Putamen (tissue), 1 donor: Measurements from ENCODE around the gene ALDH1A2.

ENCODE experiments used
- DNase-seq: peaks from one replicate; pipeline ENCODE4 v3.0.0-alpha.2; 2016; ENCODE audit warnings: low spot score

The ALDH1A2 gene

GRCh38 chr15:57994221-57995049, 71.1 kb downstream of the ALDH1A2 start:
- DNase-seq, result no peak

- DNase-seq, result no peak
These were observed 71.9 kb downstream of the ALDH1A2 start for GRCh38 chr15:57993409-57994145.

- no peak for DNase-seq
These were observed 72.7 kb downstream of the ALDH1A2 start for GRCh38 chr15:57992761-57993355.

GRCh38 chr15:57973534-57973933, 92.0 kb downstream of the ALDH1A2 start:
- no peak for DNase-seq

GRCh38 chr15:57972864-57973263, 92.6 kb downstream of the ALDH1A2 start:
- no peak for DNase-seq

- no peak for DNase-seq
These were observed 95.5 kb downstream of the ALDH1A2 start for GRCh38 chr15:57969996-57970395.

- DNase-seq, result no peak
These were observed 96.2 kb downstream of the ALDH1A2 start for GRCh38 chr15:57969355-57969754.

GRCh38 chr15:57962887-57963286, 102.6 kb downstream of the ALDH1A2 start:
- DNase-seq, result no peak

GRCh38 chr15:57961919-57962318, 103.6 kb downstream of the ALDH1A2 start:
- no peak for DNase-seq

GRCh38 chr15:57957113-57957512, 108.4 kb downstream of the ALDH1A2 start:
- DNase-seq, result no peak

GRCh38 chr15:57953874-57954273, 111.6 kb downstream of the ALDH1A2 start:
- DNase-seq, result no peak

- no peak for DNase-seq
These were observed 114.1 kb downstream of the ALDH1A2 start for GRCh38 chr15:57951328-57951932.

GRCh38 chr15:57950381-57950946, 115.0 kb downstream of the ALDH1A2 start:
- DNase-seq, result no peak

GRCh38 chr15:57949374-57949943, 116.1 kb downstream of the ALDH1A2 start:
- DNase-seq, result no peak

- no peak for DNase-seq
These were observed 116.9 kb downstream of the ALDH1A2 start for GRCh38 chr15:57948351-57949289.

GRCh38 chr15:57947781-57948180, 117.7 kb downstream of the ALDH1A2 start:
- no peak for DNase-seq

- DNase-seq, result no peak
These were observed 118.2 kb downstream of the ALDH1A2 start for GRCh38 chr15:57947282-57947681.

GRCh38 chr15:57946491-57947048, 118.9 kb downstream of the ALDH1A2 start:
- DNase-seq, result no peak

GRCh38 chr15:57945616-57946015, 119.9 kb downstream of the ALDH1A2 start:
- DNase-seq, result no peak

- no peak for DNase-seq
These were observed 121.6 kb downstream of the ALDH1A2 start for GRCh38 chr15:57943754-57944420.
